Epidermal melanocyte (primary cell): Measurements from ENCODE around the gene DLG2.

Source experiments
- DNase-seq: peaks from one replicate; pipeline ENCODE4 v3.0.0; 2011; ENCODE audit warnings: low spot score; ENCODE audit not compliant: insufficient read length

DLG2 gene

GRCh38 chr11:84234011-84234410 lies 1393.1 kb downstream of the DLG2 start:
- no peak for DNase-seq

GRCh38 chr11:84232511-84232910 lies 1394.6 kb downstream of the DLG2 start:
- DNase-seq, result no peak

- no peak for DNase-seq
Measured at GRCh38 chr11:84230402-84230801, 1396.7 kb downstream of the DLG2 start.

- DNase-seq, result no peak
Measured at GRCh38 chr11:84227970-84228665, 1399.0 kb downstream of the DLG2 start.

- no peak for DNase-seq
Measured at GRCh38 chr11:84224042-84224441, 1403.1 kb downstream of the DLG2 start.

- no peak for DNase-seq
Measured at GRCh38 chr11:84218318-84218717, 1408.8 kb downstream of the DLG2 start.

- DNase-seq, result no peak
Measured at GRCh38 chr11:84215672-84216071, 1411.5 kb downstream of the DLG2 start.

GRCh38 chr11:84214557-84214956 lies 1412.6 kb downstream of the DLG2 start:
- no peak for DNase-seq

- DNase-seq, result no peak
Measured at GRCh38 chr11:84212468-84213390, 1414.4 kb downstream of the DLG2 start.

GRCh38 chr11:84211896-84212295 lies 1415.2 kb downstream of the DLG2 start:
- no peak for DNase-seq

- DNase-seq, result no peak
Measured at GRCh38 chr11:84194696-84195095, 1432.4 kb downstream of the DLG2 start.

GRCh38 chr11:84193706-84194105 lies 1433.4 kb downstream of the DLG2 start:
- no peak for DNase-seq

GRCh38 chr11:84188521-84188920 lies 1438.6 kb downstream of the DLG2 start:
- no peak for DNase-seq

GRCh38 chr11:84173078-84173477 lies 1454.1 kb downstream of the DLG2 start:
- no peak for DNase-seq

- no peak for DNase-seq
Measured at GRCh38 chr11:84165139-84165538, 1462.0 kb downstream of the DLG2 start.

GRCh38 chr11:84164728-84165127 lies 1462.4 kb downstream of the DLG2 start:
- no peak for DNase-seq

GRCh38 chr11:84163116-84163515 lies 1464.0 kb downstream of the DLG2 start:
- no peak for DNase-seq

GRCh38 chr11:84157639-84158038 lies 1469.5 kb downstream of the DLG2 start:
- DNase-seq, result no peak

- no peak for DNase-seq
Measured at GRCh38 chr11:84146826-84147225, 1480.3 kb downstream of the DLG2 start.

GRCh38 chr11:84145616-84146185 lies 1481.4 kb downstream of the DLG2 start:
- DNase-seq, result no peak

- no peak for DNase-seq
Measured at GRCh38 chr11:84144531-84144930, 1482.6 kb downstream of the DLG2 start.

- DNase-seq, result no peak
Measured at GRCh38 chr11:84142411-84142810, 1484.7 kb downstream of the DLG2 start.
